Neural cell (in vitro differentiated cells): ENCODE measurements around the gene C6orf141. TPM values are rescaled to one million over a fixed set of nuclear protein-coding genes. Genes with fewer than 3 reads are reported as not detected.

ENCODE experiments used
- H2AFZ ChIP-seq: fragments of 200-600, 300-800 bp; sonication (generic), shearing (Covaris generic); 2 replicates; pipeline ENCODE4 v1.6.0; 2014; ENCODE audit warnings: low read depth, mild to moderate bottlenecking, antibody characterized with exemption, low read length, moderate library complexity
- H3F3A ChIP-seq: fragments of 200-600 bp; shearing (Covaris generic); 2 replicates; pipeline ENCODE4 v1.6.1; 2016; ENCODE audit warnings: mild to moderate bottlenecking, moderate library complexity, mixed read lengths, antibody characterized with exemption, low read length; ENCODE audit not compliant: insufficient read depth, poor library complexity, severe bottlenecking
- H3K27ac ChIP-seq: fragments of 200-600, 300-800 bp; sonication (generic), shearing (Covaris generic); 2 replicates; pipeline ENCODE4 v1.5.1; 2014; ENCODE audit warnings: mild to moderate bottlenecking, low read length, moderate library complexity
- H3K27me3 ChIP-seq: fragments of 300-800, 200-600 bp; sonication (generic), shearing (Covaris generic); 2 replicates; pipeline ENCODE4 v1.6.0; 2014; ENCODE audit warnings: mild to moderate bottlenecking, low read depth, low read length, moderate library complexity; ENCODE audit not compliant: insufficient read depth
- H3K36me3 ChIP-seq: fragments of 300-800, 200-600 bp; sonication (generic), shearing (Covaris generic); 2 replicates; pipeline ENCODE4 v1.5.1; 2014; ENCODE audit warnings: mild to moderate bottlenecking, antibody characterized with exemption, low read length, moderate library complexity; ENCODE audit not compliant: insufficient read depth
- H3K4me2 ChIP-seq: fragments of 300-800, 200-600 bp; sonication (generic), shearing (Covaris generic); 2 replicates; pipeline ENCODE4 v1.6.0; 2014; ENCODE audit warnings: mild to moderate bottlenecking, low read length
- H3K4me3 ChIP-seq: fragments of 300-800, 200-600 bp; sonication (generic), shearing (Covaris generic); 2 replicates; pipeline ENCODE4 v1.5.1; 2014; ENCODE audit warnings: mild to moderate bottlenecking, low read length, moderate library complexity
- H3K79me2 ChIP-seq: fragments of 200-600 bp; shearing (Covaris generic); replicated peaks from 2 replicates; pipeline ENCODE4 v1.6.0; 2014; ENCODE audit warnings: mild to moderate bottlenecking, low read length, moderate library complexity; ENCODE audit not compliant: insufficient read depth
- H3K9ac ChIP-seq: fragments of 300-800, 200-600 bp; sonication (generic), shearing (Covaris generic); 2 replicates; pipeline ENCODE4 v1.6.1; 2016; ENCODE audit warnings: mild to moderate bottlenecking, low read length, mixed read lengths
- H3K9me2 ChIP-seq: fragments of 200-600 bp; shearing (Covaris generic); 2 replicates; pipeline ENCODE4 v1.6.1; 2016; ENCODE audit warnings: mild to moderate bottlenecking, low read length, mixed read lengths; ENCODE audit not compliant: insufficient read depth
- H3K9me3 ChIP-seq: fragments of 200-600, 300-800 bp; sonication (generic), shearing (Covaris generic); 2 replicates; pipeline ENCODE4 v1.6.1; 2016; ENCODE audit warnings: mild to moderate bottlenecking, mixed run types, low read length, moderate library complexity, mixed read lengths
- H4K20me1 ChIP-seq: fragments of 200-600 bp; shearing (Covaris generic); 2 replicates; pipeline ENCODE4 v1.6.1; 2016; ENCODE audit warnings: mild to moderate bottlenecking, mixed run types; ENCODE audit not compliant: insufficient read depth
- CTCF ChIP-seq: fragments of 450-650 bp; IDR thresholded peaks from 2 replicates; pipeline ENCODE4 v1.5.1; 2014; ENCODE audit warnings: antibody characterized with exemption, mild to moderate bottlenecking, moderate library complexity; ENCODE audit not compliant: poor library complexity, severe bottlenecking
- EP300 ChIP-seq: fragments of 450-650 bp; conservative IDR thresholded peaks from 2 replicates; pipeline ENCODE4 v1.6.1; 2014; ENCODE audit warnings: antibody characterized with exemption, mild to moderate bottlenecking, moderate library complexity; ENCODE audit not compliant: poor library complexity, severe bottlenecking
- EZH2 ChIP-seq: fragments of 200-600, 300-800 bp; shearing (Covaris generic), sonication (generic); IDR thresholded peaks from 2 replicates; pipeline ENCODE4 v1.6.1; 2014; ENCODE audit warnings: antibody characterized with exemption, low read length, borderline replicate concordance, mild to moderate bottlenecking; ENCODE audit not compliant: insufficient read depth, poor library complexity, severe bottlenecking
- MXI1 ChIP-seq: fragments of 450-650 bp; conservative IDR thresholded peaks from 2 replicates; pipeline ENCODE4 v1.6.1; 2014; ENCODE audit warnings: antibody characterized with exemption, mild to moderate bottlenecking; ENCODE audit not compliant: poor library complexity, severe bottlenecking
- POLR2AphosphoS5 ChIP-seq: IDR thresholded peaks from 2 replicates; pipeline ENCODE4 v1.6.1; 2012
- RAD21 ChIP-seq: fragments of 450-650 bp; conservative IDR thresholded peaks from 2 replicates; pipeline ENCODE4 v1.6.1; 2014; ENCODE audit warnings: antibody characterized with exemption, mild to moderate bottlenecking, moderate library complexity
- REST ChIP-seq: IDR thresholded peaks from 2 replicates; pipeline ENCODE4 v1.6.1; 2012; ENCODE audit warnings: borderline replicate concordance
- SMC3 ChIP-seq: fragments of 450-650 bp; conservative IDR thresholded peaks from 2 replicates; pipeline ENCODE4 v1.6.1; 2014; ENCODE audit warnings: antibody characterized with exemption, mild to moderate bottlenecking, moderate library complexity; ENCODE audit not compliant: poor library complexity
- TAF1 ChIP-seq: IDR thresholded peaks from 2 replicates; pipeline ENCODE4 v1.6.1; 2012; ENCODE audit warnings: low read depth
- polyA plus RNA-seq: library from polyadenylated mRNA; depleted of rRNA; stranded (reverse); fragments of >200 nt; gene quantifications from 2 replicates; pipeline ENCODE4 v1.2.3, GENCODE V29; 2014

C6orf141 gene
- polyA plus RNA-seq, 1 donor from 2014 or later, result not detected

GRCh38 chr6:49515485-49516146 is 34.9 kb upstream of the C6orf141 start:
- Histone ChIP-seq H3K36me3 (no peaks in the 10 kb centered on the region), H3K79me2 (no peaks in the 10 kb centered on the region), H3K4me2 (no peak overlapping the region), H3K9ac (no peak overlapping the region), H2AFZ (no peak overlapping the region), H3K9me2 (no peaks in the 10 kb centered on the region), H3K9me3 (no peaks in the 10 kb centered on the region), H3F3A (no peaks in the 10 kb centered on the region), H4K20me1 (no peaks in the 10 kb centered on the region), H3K27ac (no peak overlapping the region), H3K27me3 (no peaks in the 10 kb centered on the region), H3K4me3 (no peak overlapping the region)
- TF ChIP-seq EZH2, result no peak
- TF ChIP-seq CTCF, result no peak
- TF ChIP-seq SMC3, result no peak
- no peak for TF ChIP-seq POLR2AphosphoS5
- TF ChIP-seq EP300, result no peak
- TF ChIP-seq TAF1, result no peak

GRCh38 chr6:49516147-49516505 is 34.3 kb upstream of the C6orf141 start:
- no peaks in the 10 kb centered on the region for H3K9me2 ChIP-seq
- H3F3A ChIP-seq, result no peaks in the 10 kb centered on the region
- H3K27me3 ChIP-seq, result no peaks in the 10 kb centered on the region
- H4K20me1 ChIP-seq, result no peaks in the 10 kb centered on the region
- H3K9me3 ChIP-seq, result no peaks in the 10 kb centered on the region
- no peak for TF ChIP-seq RAD21
- TF ChIP-seq POLR2AphosphoS5, result no peak
- TF ChIP-seq REST, result no peak
- TF ChIP-seq CTCF, result no peak
- no peak for TF ChIP-seq EZH2
- TF ChIP-seq SMC3, result no peak
- no peak for TF ChIP-seq EP300
- TF ChIP-seq MXI1, result no peak
- TF ChIP-seq TAF1, result no peak
- H3K4me2 ChIP-seq, result no peak overlapping the region
- H3K9ac ChIP-seq, result no peak overlapping the region
- no peak overlapping the region for H3K27ac ChIP-seq
- H3K36me3 ChIP-seq, result no peaks in the 10 kb centered on the region
- H3K4me3 ChIP-seq, result no peak overlapping the region
- H2AFZ ChIP-seq, result no peak overlapping the region
- no peaks in the 10 kb centered on the region for H3K79me2 ChIP-seq
